Esophagus mucosa (tissue), 1 donor: ENCODE measurements around the gene ZNHIT2. TPM values are rescaled to one million over a fixed set of nuclear protein-coding genes. Genes with fewer than 3 reads are reported as not detected.
A peak's percentile ranks its signal among the peaks of the same experiment; 100 is the strongest.
"Not testable (repeated sequence)": the region's sequence is repeated elsewhere in the genome, so short reads cannot be mapped to it uniquely, and the experiment has no call there.

Experiments
- ATAC-seq: fragments of 200-7000 bp; cut with Tn5 transposase; one replicate; pipeline ENCODE4 v1.9.1; 2020
- total RNA-seq: library from RNA; stranded (reverse); gene quantifications from one replicate; pipeline ENCODE4 v1.2.4, GENCODE V29; 2023
- donor health status: DM: yes; HTN: yes; CAD: no.

The ZNHIT2 gene
- total RNA-seq, 1 donor from 2014 or later: 9.4 TPM

GRCh38 chr11:65118891-65119669, 1.6 kb upstream of the ZNHIT2 start:
- ATAC-seq: not testable (repeated sequence)

- no peak for ATAC-seq
Measured at GRCh38 chr11:65118097-65118837, 766 bp upstream of the ZNHIT2 start.

GRCh38 chr11:65116370-65117205, 913 bp downstream of the ZNHIT2 start:
- ATAC-seq: peak; percentile 32

GRCh38 chr11:65115361-65116082, 2.0 kb downstream of the ZNHIT2 start:
- ATAC-seq: no peak

GRCh38 chr11:65114538-65115171, 2.8 kb downstream of the ZNHIT2 start:
- no peak for ATAC-seq

- ATAC-seq: no peak
Measured at GRCh38 chr11:65113839-65114238, 3.7 kb downstream of the ZNHIT2 start.

GRCh38 chr11:65113361-65113756, 4.1 kb downstream of the ZNHIT2 start:
- no peak for ATAC-seq

- peak; percentile 52 for ATAC-seq
Measured at GRCh38 chr11:65112546-65113360, 4.7 kb downstream of the ZNHIT2 start.

- ATAC-seq: peak; percentile 77
Measured at GRCh38 chr11:65111744-65112545, 5.6 kb downstream of the ZNHIT2 start, which contains the start of gene TM7SF2. TM7SF2 (plus strand) TSS chr11:65111872; CDS start chr11:65112016, 144 bp downstream.

GRCh38 chr11:65111159-65111743, 6.2 kb downstream of the ZNHIT2 start:
- ATAC-seq: no peak

GRCh38 chr11:65110354-65110861, 7.1 kb downstream of the ZNHIT2 start:
- peak; percentile 55 for ATAC-seq

GRCh38 chr11:65109231-65110198, 8.0 kb downstream of the ZNHIT2 start:
- ATAC-seq: no peak

- peak; percentile 29 for ATAC-seq
Measured at GRCh38 chr11:65108469-65109123, 8.9 kb downstream of the ZNHIT2 start.

- ATAC-seq: no peak
Measured at GRCh38 chr11:65107751-65108468, 9.6 kb downstream of the ZNHIT2 start.

GRCh38 chr11:65107078-65107477, 10.4 kb downstream of the ZNHIT2 start:
- ATAC-seq: no peak

- no peak for ATAC-seq
Measured at GRCh38 chr11:65104628-65105027, 12.9 kb downstream of the ZNHIT2 start.

- ATAC-seq: no peak
Measured at GRCh38 chr11:65103476-65103875, 14.0 kb downstream of the ZNHIT2 start.
